Adipose tissue (tissue), 3 donors: ENCODE results near the gene CUBN. TPM values are rescaled to one million over a fixed set of nuclear protein-coding genes. Genes with fewer than 3 reads are reported as not detected.

Experiments used
- H3K27ac ChIP-seq: one replicate; pipeline ENCODE4 v1.5.1; 2013; ENCODE audit warnings: low read depth, low read length
- WGBS, 3 donors: extraction: QIAGEN DNeasy Blood & Tissue Kit; methylation state at CpG; one replicate each; pipeline ENCODE4 v1.1.7; 2013; 5-methylcytosine and 5-hydroxymethylcytosine counted together
- polyA plus RNA-seq, 3 donors: library from polyadenylated mRNA; stranded (reverse); fragments of 200-250 nt; gene quantifications; one replicate each; pipeline ENCODE4 v1.2.3, GENCODE V29; 2013
- donor health status: healthy with polysubstance abuse.
- donor health status: Bipolar disorder and iron deficiency.
- donor health status: healthy.

CUBN gene
- polyA plus RNA-seq, 3 donors = 0.20 to 0.56 (median 0.36) TPM

GRCh38 chr10:16923726-16924125 lies 205.9 kb downstream of the CUBN start:
- 82 to 96% (median 95%) methylated on average over 3 of the region's 3 CpGs for WGBS, 3 donors
- H3K27ac ChIP-seq = no peak overlapping the region

- 46 to 65% (median 59%) methylated on average over 2 of the region's 2 CpGs for WGBS, 3 donors
- H3K27ac ChIP-seq = no peak overlapping the region
These were observed 206.3 kb downstream of the CUBN start for GRCh38 chr10:16923309-16923708.

DNA sequence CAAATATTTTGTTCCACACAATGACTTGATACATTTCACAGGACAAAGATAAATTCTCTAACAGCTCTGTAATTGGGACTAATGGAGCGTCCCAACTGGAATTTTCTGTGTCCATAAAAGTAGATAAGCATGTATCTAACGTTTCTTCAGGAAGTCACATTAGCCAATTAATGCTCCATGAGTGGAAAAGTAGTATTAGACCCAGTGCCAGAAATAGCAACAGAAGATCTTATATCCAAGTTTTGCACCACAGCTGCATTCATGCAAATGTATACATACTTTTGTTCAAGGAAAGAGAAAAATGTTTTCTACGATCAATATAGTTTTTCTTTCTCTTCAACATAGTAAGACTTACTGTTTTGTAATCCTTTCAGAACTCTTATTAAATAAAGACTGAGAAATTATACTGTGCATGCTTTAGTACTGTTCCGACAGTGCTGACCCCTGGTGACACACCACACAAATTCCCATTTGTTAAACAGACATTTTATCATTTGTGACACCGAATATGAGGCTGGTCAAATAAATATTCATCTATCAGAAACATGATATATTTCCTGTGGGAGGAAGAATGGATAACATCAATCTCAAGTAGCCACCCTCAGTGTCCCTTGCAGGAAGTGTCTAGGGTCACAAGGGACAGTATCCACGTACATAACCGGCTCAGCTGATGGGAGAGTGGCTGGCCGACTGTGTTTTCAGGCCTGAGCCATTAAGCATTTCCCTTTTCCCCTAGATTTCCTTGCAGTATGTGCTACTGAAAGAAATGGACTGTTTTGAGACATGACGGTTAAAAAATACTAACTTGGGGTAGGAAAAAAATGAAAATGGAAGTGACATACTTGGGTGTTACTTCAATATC lies 210.3 kb downstream of the CUBN start:
- WGBS, 3 donors = 45 to 61% (median 60%) methylated on average over 9 of the region's 9 CpGs
- no peak overlapping the region for H3K27ac ChIP-seq

GRCh38 chr10:16916496-16916895 lies 213.1 kb downstream of the CUBN start:
- 88 to 99% (median 92%) methylated on average over 6 of the region's 6 CpGs for WGBS, 3 donors
- no peak overlapping the region for H3K27ac ChIP-seq

DNA sequence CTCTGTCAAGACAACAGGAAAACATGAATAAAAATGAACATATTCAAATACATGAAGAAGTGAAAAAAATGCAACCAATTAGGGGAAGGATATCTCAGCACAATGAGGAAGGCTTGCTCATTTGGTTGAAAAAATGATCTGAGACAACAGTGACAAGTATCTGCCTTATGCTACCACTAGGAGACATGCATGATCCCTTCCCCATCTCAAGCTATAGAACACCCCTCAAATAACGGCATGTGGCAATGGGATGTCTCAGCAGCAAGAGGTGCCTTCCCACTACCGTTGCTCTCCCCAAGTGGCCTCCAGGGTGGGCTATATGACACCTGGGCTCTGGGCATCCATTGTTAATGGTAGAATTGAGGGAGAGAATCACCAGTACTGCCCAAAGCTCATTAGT lies 214.3 kb downstream of the CUBN start:
- H3K27ac ChIP-seq = no peak overlapping the region
- WGBS, 3 donors = 69 to 73% (median 69%) methylated on average over 2 of the region's 2 CpGs

DNA sequence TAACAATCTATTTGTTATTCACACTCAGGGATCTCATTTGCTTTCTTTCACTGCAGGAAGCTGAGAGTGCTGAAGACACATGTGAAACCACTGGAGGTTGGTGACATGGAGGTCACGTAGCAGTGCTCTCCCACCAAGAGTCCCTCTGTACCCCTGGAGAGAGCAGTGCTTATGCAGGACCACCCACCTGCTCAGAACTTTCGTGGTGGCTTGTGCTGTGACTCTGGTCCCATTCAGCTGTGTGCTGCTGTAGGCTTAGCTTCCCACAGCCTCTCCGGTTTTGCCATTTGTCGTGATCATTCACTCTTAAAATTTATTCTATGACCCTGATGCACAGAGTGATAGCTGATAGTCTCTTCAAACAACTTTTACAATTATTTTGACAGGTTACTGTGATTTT lies 216.3 kb downstream of the CUBN start:
- 74 to 94% (median 93%) methylated on average over 4 of the region's 4 CpGs for WGBS, 3 donors
- no peak overlapping the region for H3K27ac ChIP-seq

DNA sequence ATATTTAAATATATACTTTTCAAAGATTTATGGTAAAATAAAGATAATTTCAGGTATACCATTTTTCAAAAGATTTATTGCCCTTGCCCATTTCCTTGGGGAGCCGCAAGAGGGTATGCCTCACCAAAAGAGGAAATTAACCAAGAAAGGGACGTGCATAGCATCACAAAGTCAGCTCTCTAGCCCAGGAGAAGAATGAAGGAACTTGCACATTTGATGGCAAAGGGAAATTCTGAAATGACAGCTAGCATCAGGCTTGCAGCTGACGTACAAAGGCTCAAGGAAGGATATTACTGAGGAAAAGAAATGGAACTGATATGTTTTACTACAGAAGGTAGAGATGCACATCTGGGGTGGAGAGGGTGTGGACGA lies 218.8 kb downstream of the CUBN start:
- WGBS, 3 donors = 58 to 80% (median 76%) methylated on average over 4 of the region's 4 CpGs
- no peak overlapping the region for H3K27ac ChIP-seq

GRCh38 chr10:16909961-16910792 lies 219.4 kb downstream of the CUBN start:
- H3K27ac ChIP-seq = no peak overlapping the region
- 53 to 78% (median 55%) methylated on average over 4 of the region's 4 CpGs for WGBS, 3 donors

- no peak overlapping the region for H3K27ac ChIP-seq
- WGBS, 3 donors = 63 to 92% (median 67%) methylated on average over 1 of the region's 1 CpG
These were observed 220.3 kb downstream of the CUBN start for GRCh38 chr10:16909271-16909767.

- WGBS, 3 donors = 56 to 78% (median 62%) methylated on average over 2 of the region's 2 CpGs
These were observed 221.9 kb downstream of the CUBN start for GRCh38 chr10:16907687-16908086.

GRCh38 chr10:16905320-16905719 lies 224.3 kb downstream of the CUBN start:
- 63 to 79% (median 69%) methylated on average over 8 of the region's 8 CpGs for WGBS, 3 donors
- H3K27ac ChIP-seq = no peak overlapping the region

More at GRCh38 chr10:16907687-16908086, 221.9 kb downstream of the CUBN start:
- no peak overlapping the region for H3K27ac ChIP-seq

DNA sequence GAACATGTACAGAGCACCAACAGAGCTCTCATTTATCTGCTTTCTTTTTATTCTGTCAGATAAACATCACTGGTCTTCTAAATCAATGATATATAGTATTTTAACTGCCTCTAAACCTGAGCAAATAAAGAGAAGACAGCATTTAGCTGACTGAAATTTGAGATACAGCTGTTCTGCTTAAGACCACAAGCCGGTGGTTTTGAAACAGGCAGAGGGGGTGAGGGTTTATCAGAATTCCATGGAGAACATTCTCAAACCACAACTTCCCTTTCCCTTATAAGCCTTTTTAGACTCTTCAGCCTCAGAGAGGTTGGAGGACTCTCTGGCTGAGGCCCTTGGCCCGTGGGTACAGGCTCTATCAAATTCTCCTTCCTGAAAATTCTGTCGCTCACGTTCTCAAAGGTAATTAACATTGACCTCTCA lies 225.0 kb downstream of the CUBN start:
- WGBS, 3 donors = 36 to 66% (median 44%) methylated on average over 4 of the region's 4 CpGs
- H3K27ac ChIP-seq = no peak overlapping the region

DNA sequence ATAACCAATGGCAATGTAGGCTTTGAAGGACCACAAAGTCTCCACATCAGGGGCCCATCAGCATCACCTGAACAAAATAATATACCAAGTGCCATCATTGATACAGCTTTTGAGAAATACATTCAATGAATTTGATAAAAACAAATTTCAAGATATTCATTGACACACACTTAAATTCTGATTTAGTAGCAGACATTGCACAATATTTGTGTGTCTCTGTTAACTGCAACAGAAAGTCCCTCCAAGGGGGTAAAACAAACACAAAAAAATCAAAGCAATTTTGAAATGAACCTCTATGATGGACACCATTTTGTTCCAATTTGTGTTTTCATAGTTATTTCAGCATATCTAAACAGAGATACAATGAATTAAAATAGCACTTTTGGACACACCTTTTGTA lies 225.6 kb downstream of the CUBN start:
- H3K27ac ChIP-seq = no peak overlapping the region

GRCh38 chr10:16902606-16903005 lies 227.0 kb downstream of the CUBN start:
- no peak overlapping the region for H3K27ac ChIP-seq
- 71 to 98% (median 95%) methylated on average over 1 of the region's 1 CpG for WGBS, 3 donors

- no peak overlapping the region for H3K27ac ChIP-seq
- 49 to 50% (median 50%) methylated on average over 2 of the region's 2 CpGs for WGBS, 3 donors
These were observed 228.5 kb downstream of the CUBN start for GRCh38 chr10:16901106-16901505.

DNA sequence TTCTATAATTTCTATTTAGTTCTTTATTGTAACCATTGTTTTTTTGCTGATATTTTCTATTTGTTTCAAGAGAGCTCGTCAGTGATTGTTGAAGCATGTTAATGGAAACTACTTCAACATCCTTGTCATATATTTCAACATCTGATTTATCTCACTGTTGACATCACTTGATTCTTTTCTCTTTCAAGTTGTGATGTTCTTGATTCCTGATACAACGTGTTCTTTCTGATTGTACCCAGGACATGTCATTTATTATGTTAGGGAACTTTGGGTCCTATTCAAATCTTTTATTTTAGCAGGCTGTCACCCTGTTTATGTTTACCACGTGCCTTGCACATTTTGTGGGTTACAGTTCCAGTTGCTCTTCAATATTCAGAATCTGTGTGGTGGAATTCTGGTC lies 232.6 kb downstream of the CUBN start:
- WGBS, 3 donors = 81 to 94% (median 92%) methylated on average over 3 of the region's 3 CpGs

GRCh38 chr10:16894821-16895220 lies 234.8 kb downstream of the CUBN start:
- WGBS, 3 donors = 20 to 51% (median 33%) methylated on average over 1 of the region's 1 CpG
- H3K27ac ChIP-seq = no peak overlapping the region

More for the DNA sequence above, 232.6 kb downstream of the CUBN start:
- no peak overlapping the region for H3K27ac ChIP-seq

GRCh38 chr10:16893664-16894063 lies 235.9 kb downstream of the CUBN start:
- 26 to 82% (median 77%) methylated on average over 5 of the region's 5 CpGs for WGBS, 3 donors
- H3K27ac ChIP-seq = no peak overlapping the region
